K562 (cell line): ENCODE data around the gene IFNGR2. TPM values are rescaled to one million over a fixed set of nuclear protein-coding genes. Genes with fewer than 3 reads are reported as not detected.

ENCODE experiments used
- ARID1B ChIP-seq: fragments of 450-650 bp; IDR thresholded peaks from 2 replicates; pipeline ENCODE4 v1.6.1; 2016; ENCODE audit warnings: antibody characterized with exemption, mild to moderate bottlenecking, inconsistent platforms
- ETS2 ChIP-seq: IDR thresholded peaks from 2 replicates; pipeline ENCODE4 v1.6.1; 2016; ENCODE audit warnings: borderline replicate concordance, missing genetic modification characterization, mild to moderate bottlenecking, moderate library complexity, missing compliant biosample characterization; ENCODE audit not compliant: poor library complexity, severe bottlenecking
- HDAC3 ChIP-seq: fragments of 450-650 bp; IDR thresholded peaks from 2 replicates; pipeline ENCODE4 v1.6.1; 2018; ENCODE audit warnings: borderline replicate concordance, mild to moderate bottlenecking, moderate library complexity; ENCODE audit not compliant: partially characterized antibody
- HOXB6 ChIP-seq: fragments of 250-450 bp; sonication (Bioruptor Pico); IDR thresholded peaks from 2 replicates; pipeline ENCODE4 v1.5.1; 2022; ENCODE audit warnings: mild to moderate bottlenecking, borderline replicate concordance
- KLF6 ChIP-seq: fragments of 250-450 bp; sonication (Bioruptor Pico); IDR thresholded peaks from 2 replicates; pipeline ENCODE4 v1.4.0; 2020; ENCODE audit warnings: mild to moderate bottlenecking, moderate library complexity, borderline replicate concordance
- LARP7 ChIP-seq: fragments of 450-650 bp; IDR thresholded peaks from 2 replicates; pipeline ENCODE4 v1.6.1; 2016
- RBFOX2 ChIP-seq: fragments of 200-400 bp; formaldehyde crosslinking; IDR thresholded peaks from 2 replicates; pipeline ENCODE4 v1.6.1; 2017; ENCODE audit warnings: low read depth, mild to moderate bottlenecking, low read length, moderate library complexity
- SIN3B ChIP-seq: fragments of 450-650 bp; IDR thresholded peaks from 2 replicates; pipeline ENCODE4 v1.6.1; 2017; ENCODE audit warnings: low read depth, mild to moderate bottlenecking, moderate library complexity
- SMC3 ChIP-seq: conservative IDR thresholded peaks from 2 replicates; pipeline ENCODE4 v1.6.1; 2011; ENCODE audit warnings: low read depth, low read length, improper control_type of control experiment; ENCODE audit not compliant: insufficient read depth
- SRSF1 ChIP-seq: fragments of 200-400 bp; formaldehyde crosslinking; IDR thresholded peaks from 2 replicates; pipeline ENCODE4 v1.6.1; 2017; ENCODE audit warnings: mild to moderate bottlenecking, low read depth, low read length, moderate library complexity
- SUPT5H ChIP-seq: fragments of 450-650 bp; IDR thresholded peaks from 2 replicates; pipeline ENCODE4 v1.6.1; 2016
- TRIM28 ChIP-seq: fragments of 450-650 bp; IDR thresholded peaks from 2 replicates; pipeline ENCODE4 v1.6.1; 2017
- ZKSCAN1 ChIP-seq: fragments of 150-350 bp; IDR thresholded peaks from 2 replicates; pipeline ENCODE4 v1.6.1; 2016; ENCODE audit warnings: low read depth, low read length
- ZNF408 ChIP-seq: fragments of 250-450 bp; sonication (Bioruptor Pico); IDR thresholded peaks from 2 replicates; pipeline ENCODE4 v1.4.0; 2020; ENCODE audit warnings: low read depth, mild to moderate bottlenecking, moderate library complexity
- ZNF445 ChIP-seq: fragments of 250-450 bp; sonication (Bioruptor Pico); IDR thresholded peaks from 2 replicates; pipeline ENCODE4 v1.4.0; 2020; ENCODE audit warnings: low read depth, mild to moderate bottlenecking, moderate library complexity
- polyA plus RNA-seq, 8 experiments: library from polyadenylated mRNA; depleted of rRNA in 4 of 8; stranded (reverse) in 5 of 8; unstranded in 3 of 8; fragments of >200 nt; fragmentation: Nextera tagmentation in 2 of 8; fragmentation: Illumina TruSeq in 1 of 8; extraction: Ambion mirVana in 2 of 8; extraction: Trizol in 1 of 8; gene quantifications; 2 replicates each; pipeline versions ENCODE4 v1.2.1 to v1.2.3, GENCODE V29; 2011 to 2014; ENCODE audit warnings: inconsistent platforms in 1 of 8, missing spikeins in 1 of 8
- total RNA-seq, 7 experiments: library from RNA; depleted of rRNA in 6 of 7; stranded (reverse); fragments of >200 nt in 6 of 7; fragmentation: Illumina TruSeq in 2 of 7; extraction: Trizol in 2 of 7; gene quantifications; 2 replicates each; pipeline versions ENCODE4 v1.2.1 to v1.2.3, GENCODE V29; 2011 to 2021; ENCODE audit warnings: low replicate concordance in 1 of 7
- TF ChIP-seq, protein P1 (sequence below): fragments of 250-450 bp; sonication (Bioruptor Pico); IDR thresholded peaks from 2 replicates; pipeline ENCODE4 v1.5.0; 2021; ENCODE audit warnings: mild to moderate bottlenecking, borderline replicate concordance
- TF ChIP-seq, protein P2 (sequence below): sonication (generic); formaldehyde crosslinking; IDR thresholded peaks from 2 replicates; pipeline ENCODE4 v1.8.0; 2023; ENCODE audit warnings: mild to moderate bottlenecking, missing genetic modification reagents
- TF ChIP-seq, protein P3 (sequence below), 2 experiments: IDR thresholded peaks; 2 replicates each; pipeline ENCODE4 v1.6.1; 2012; ENCODE audit warnings: improper control_type of control experiment in 2 of 2, low read depth in 2 of 2, low read length in 2 of 2, borderline replicate concordance in 1 of 2

Gene IFNGR2
- total and polyA plus RNA-seq, 9 of the 15 experiments (the other 6 are each of a cell fraction or from before 2014, with no cell fraction given), result 6.7 to 58.0 (median 28.5) TPM

DNA sequence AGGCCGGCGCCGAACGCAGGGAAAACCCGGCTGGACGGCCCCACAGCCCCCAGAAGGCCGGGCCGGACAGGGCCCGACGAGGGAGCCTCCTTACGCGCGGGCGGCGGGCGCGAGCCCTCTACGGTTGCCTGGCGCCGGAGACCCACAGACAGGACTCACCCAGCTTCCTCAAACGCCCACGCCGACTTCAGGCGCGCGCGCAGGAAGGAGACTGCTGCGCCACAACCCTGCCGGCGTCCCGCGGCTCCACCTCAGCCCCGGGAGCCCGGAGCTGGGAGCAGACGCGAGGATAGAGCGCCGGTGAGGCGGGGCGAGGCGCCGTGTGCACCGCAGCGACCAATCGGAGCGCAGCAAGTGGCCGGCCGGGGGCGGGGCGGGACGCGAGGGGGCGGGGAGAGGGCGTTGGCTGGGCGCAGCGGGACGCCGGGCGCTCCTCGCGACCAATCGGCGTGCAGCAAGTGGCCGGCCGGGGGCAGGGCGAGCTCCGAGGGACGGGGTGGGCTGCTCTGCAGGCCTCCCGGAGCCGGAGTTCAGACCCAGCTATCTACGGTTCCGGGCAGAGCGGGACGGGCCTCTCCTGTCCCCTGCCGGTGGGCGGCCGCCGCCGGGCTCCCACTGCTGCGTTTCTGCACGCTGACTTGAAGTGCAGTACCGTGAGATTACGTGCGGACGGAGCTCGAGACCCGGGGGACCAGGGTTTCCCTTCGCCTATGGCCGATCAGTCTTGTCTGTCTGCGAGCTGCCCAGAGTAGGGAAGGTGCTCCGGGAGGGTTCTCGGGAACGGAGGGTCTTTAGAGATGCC, 76.7 kb downstream of the IFNGR2 start, which contains the start of gene TMEM50B (continued):
- TF ChIP-seq RBFOX2 (peak; percentile 95), SUPT5H (peak; percentile 88), ARID1B (peak; percentile 29; the same call in 1 of the 2 replicates), TRIM28 (peak; percentile 57; the same call in 1 of the 2 replicates), HDAC3 (no peak), ZNF445 (CRISPR knock-in tag) (no peak), SRSF1 (no peak), KLF6 (CRISPR knock-in tag) (no peak), LARP7 (no peak), SIN3B (peak; percentile 67), ZKSCAN1 (peak; percentile 5; the same call in 1 of the 2 replicates), ETS2 (tag) (no peak), SMC3 (peak; percentile 46; the same call in 1 of the 2 replicates), HOXB6 (no peak), ZNF408 (no peak)
- TF ChIP-seq, protein P1, sequence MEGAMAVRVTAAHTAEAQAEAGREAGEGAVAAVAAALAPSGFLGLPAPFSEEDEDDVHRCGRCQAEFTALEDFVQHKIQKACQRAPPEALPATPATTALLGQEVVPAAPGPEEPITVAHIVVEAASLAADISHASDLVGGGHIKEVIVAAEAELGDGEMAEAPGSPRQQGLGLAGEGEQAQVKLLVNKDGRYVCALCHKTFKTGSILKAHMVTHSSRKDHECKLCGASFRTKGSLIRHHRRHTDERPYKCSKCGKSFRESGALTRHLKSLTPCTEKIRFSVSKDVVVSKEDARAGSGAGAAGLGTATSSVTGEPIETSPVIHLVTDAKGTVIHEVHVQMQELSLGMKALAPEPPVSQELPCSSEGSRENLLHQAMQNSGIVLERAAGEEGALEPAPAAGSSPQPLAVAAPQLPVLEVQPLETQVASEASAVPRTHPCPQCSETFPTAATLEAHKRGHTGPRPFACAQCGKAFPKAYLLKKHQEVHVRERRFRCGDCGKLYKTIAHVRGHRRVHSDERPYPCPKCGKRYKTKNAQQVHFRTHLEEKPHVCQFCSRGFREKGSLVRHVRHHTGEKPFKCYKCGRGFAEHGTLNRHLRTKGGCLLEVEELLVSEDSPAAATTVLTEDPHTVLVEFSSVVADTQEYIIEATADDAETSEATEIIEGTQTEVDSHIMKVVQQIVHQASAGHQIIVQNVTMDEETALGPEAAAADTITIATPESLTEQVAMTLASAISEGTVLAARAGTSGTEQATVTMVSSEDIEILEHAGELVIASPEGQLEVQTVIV (CRISPR knock-in tag), result no peak
- TF ChIP-seq, protein P2, sequence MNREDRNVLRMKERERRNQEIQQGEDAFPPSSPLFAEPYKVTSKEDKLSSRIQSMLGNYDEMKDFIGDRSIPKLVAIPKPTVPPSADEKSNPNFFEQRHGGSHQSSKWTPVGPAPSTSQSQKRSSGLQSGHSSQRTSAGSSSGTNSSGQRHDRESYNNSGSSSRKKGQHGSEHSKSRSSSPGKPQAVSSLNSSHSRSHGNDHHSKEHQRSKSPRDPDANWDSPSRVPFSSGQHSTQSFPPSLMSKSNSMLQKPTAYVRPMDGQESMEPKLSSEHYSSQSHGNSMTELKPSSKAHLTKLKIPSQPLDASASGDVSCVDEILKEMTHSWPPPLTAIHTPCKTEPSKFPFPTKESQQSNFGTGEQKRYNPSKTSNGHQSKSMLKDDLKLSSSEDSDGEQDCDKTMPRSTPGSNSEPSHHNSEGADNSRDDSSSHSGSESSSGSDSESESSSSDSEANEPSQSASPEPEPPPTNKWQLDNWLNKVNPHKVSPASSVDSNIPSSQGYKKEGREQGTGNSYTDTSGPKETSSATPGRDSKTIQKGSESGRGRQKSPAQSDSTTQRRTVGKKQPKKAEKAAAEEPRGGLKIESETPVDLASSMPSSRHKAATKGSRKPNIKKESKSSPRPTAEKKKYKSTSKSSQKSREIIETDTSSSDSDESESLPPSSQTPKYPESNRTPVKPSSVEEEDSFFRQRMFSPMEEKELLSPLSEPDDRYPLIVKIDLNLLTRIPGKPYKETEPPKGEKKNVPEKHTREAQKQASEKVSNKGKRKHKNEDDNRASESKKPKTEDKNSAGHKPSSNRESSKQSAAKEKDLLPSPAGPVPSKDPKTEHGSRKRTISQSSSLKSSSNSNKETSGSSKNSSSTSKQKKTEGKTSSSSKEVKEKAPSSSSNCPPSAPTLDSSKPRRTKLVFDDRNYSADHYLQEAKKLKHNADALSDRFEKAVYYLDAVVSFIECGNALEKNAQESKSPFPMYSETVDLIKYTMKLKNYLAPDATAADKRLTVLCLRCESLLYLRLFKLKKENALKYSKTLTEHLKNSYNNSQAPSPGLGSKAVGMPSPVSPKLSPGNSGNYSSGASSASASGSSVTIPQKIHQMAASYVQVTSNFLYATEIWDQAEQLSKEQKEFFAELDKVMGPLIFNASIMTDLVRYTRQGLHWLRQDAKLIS, result peak; percentile 88
- TF ChIP-seq, protein P3, sequence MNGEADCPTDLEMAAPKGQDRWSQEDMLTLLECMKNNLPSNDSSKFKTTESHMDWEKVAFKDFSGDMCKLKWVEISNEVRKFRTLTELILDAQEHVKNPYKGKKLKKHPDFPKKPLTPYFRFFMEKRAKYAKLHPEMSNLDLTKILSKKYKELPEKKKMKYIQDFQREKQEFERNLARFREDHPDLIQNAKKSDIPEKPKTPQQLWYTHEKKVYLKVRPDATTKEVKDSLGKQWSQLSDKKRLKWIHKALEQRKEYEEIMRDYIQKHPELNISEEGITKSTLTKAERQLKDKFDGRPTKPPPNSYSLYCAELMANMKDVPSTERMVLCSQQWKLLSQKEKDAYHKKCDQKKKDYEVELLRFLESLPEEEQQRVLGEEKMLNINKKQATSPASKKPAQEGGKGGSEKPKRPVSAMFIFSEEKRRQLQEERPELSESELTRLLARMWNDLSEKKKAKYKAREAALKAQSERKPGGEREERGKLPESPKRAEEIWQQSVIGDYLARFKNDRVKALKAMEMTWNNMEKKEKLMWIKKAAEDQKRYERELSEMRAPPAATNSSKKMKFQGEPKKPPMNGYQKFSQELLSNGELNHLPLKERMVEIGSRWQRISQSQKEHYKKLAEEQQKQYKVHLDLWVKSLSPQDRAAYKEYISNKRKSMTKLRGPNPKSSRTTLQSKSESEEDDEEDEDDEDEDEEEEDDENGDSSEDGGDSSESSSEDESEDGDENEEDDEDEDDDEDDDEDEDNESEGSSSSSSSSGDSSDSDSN (IDR thresholded peaks at IDR 0.05; ENCODE audit: borderline replicate concordance in 1 of 2, low read depth in 2 of 2, low read length in 2 of 2), result peak; percentile 96 to 97
